HepG2 (cell line): ENCODE measurements around the gene RPL6. TPM values are rescaled to one million over a fixed set of nuclear protein-coding genes. Genes with fewer than 3 reads are reported as not detected.
"Not testable (repeated sequence)": the region's sequence is repeated elsewhere in the genome, so short reads cannot be mapped to it uniquely, and the experiment has no call there.

ENCODE experiments used
- ATAC-seq: fragments of 200-7000 bp; cut with Tn5 transposase; 3 replicates; pipeline ENCODE4 v1.9.1; 2020; ENCODE audit warnings: mild to moderate bottlenecking, moderate library complexity
- BruUV-seq: library from RNA; stranded (reverse); fragments of 400-500 nt; replicated peaks from 2 replicates; lab custom pipeline; 2021; lab: Mats Ljungman, UMichigan
- CTCF ChIA-PET: fragments of 300-600 bp; formaldehyde crosslinking; extraction: SDS; loops from one replicate; lab custom pipeline; 2021; ENCODE audit warnings: low total read pairs, inconsistent platforms, low intra/inter-chr PET ratio; lab: Yijun Ruan, JAX
- POLR2A ChIA-PET: fragments of 350-600 bp; sonication (Branson Sonifier 250); formaldehyde crosslinking; loops from one replicate; lab custom pipeline; 2020; ENCODE audit warnings: antibody characterized with exemption, inconsistent platforms; lab: Yijun Ruan, JAX
- DNase-seq: peaks from one replicate; pipeline ENCODE4 v3.0.0-alpha.2; 2015; ENCODE audit warnings: low spot score
- FAIRE-seq: peaks from 3 replicates; lab custom pipeline; 2011; peaks lifted over from hg19 to GRCh38; lab: Jason Lieb, UNC
- H2AFZ ChIP-seq: one replicate; pipeline ENCODE4 v1.6.1; 2011; ENCODE audit warnings: low read length, inconsistent platforms
- H3K27ac ChIP-seq: fragments of 300-600 bp; 3 replicates; pipeline ENCODE4 v1.8.0; 2011; ENCODE audit warnings: mixed run types, mild to moderate bottlenecking, mixed read lengths, low read length, inconsistent platforms; ENCODE audit not compliant: insufficient read depth; ENCODE audit errors: extremely low read length
- H3K27me3 ChIP-seq, 2 experiments: fragments of 200-600 bp in 1 of 2; 2 replicates in 1 of 2; 3 replicates in 1 of 2; pipeline versions ENCODE4 v1.6.0 to v1.8.0; 2011; ENCODE audit warnings: low read length in 2 of 2, mild to moderate bottlenecking in 2 of 2, moderate library complexity in 2 of 2, inconsistent platforms in 1 of 2; ENCODE audit not compliant: insufficient read depth in 2 of 2, control insufficient read depth in 1 of 2
- H3K36me3 ChIP-seq, 2 experiments: fragments of 200-600 bp in 1 of 2; replicated peaks in 1 of 2; 2 replicates in 1 of 2; 3 replicates in 1 of 2; pipeline versions ENCODE4 v1.5.1 to v1.8.0; 2011; ENCODE audit warnings: low read length in 2 of 2, inconsistent platforms in 1 of 2; ENCODE audit not compliant: insufficient read depth in 2 of 2, control insufficient read depth in 1 of 2
- H3K4me1 ChIP-seq: 2 replicates; pipeline ENCODE4 v1.5.1; 2012; ENCODE audit warnings: low read length, inconsistent platforms; ENCODE audit not compliant: insufficient read depth
- H3K4me2 ChIP-seq: 2 replicates; pipeline ENCODE4 v1.6.0; 2011; ENCODE audit warnings: low read depth, low read length, inconsistent platforms
- H3K4me3 ChIP-seq, 3 experiments: fragments of 200-600 bp in 1 of 3; sonication (generic), shearing (Covaris generic) in 1 of 3; replicated peaks in 1 of 3; 2 replicates each; pipeline ENCODE4 v1.5.1; 2011 to 2016; ENCODE audit warnings: low read length in 3 of 3, inconsistent platforms in 2 of 3, low read depth in 2 of 3, mild to moderate bottlenecking in 2 of 3, control low read depth in 1 of 3, mixed read lengths in 1 of 3; ENCODE audit not compliant: insufficient read depth in 1 of 3
- H3K79me2 ChIP-seq: one replicate; pipeline ENCODE4 v1.6.1; 2011; ENCODE audit warnings: low read length, inconsistent platforms; ENCODE audit not compliant: insufficient read depth
- H3K9ac ChIP-seq: 2 replicates; pipeline ENCODE4 v1.6.0; 2011; ENCODE audit warnings: mild to moderate bottlenecking, low read depth, low read length, inconsistent platforms; ENCODE audit not compliant: insufficient read depth
- H3K9me3 ChIP-seq: 2 replicates; pipeline ENCODE4 v1.5.1; 2012; ENCODE audit warnings: mild to moderate bottlenecking, low read length
- H4K20me1 ChIP-seq: 2 replicates; pipeline ENCODE4 v1.6.0; 2011; ENCODE audit warnings: inconsistent platforms, mild to moderate bottlenecking, low read length, moderate library complexity; ENCODE audit not compliant: insufficient read depth
- ERF ChIP-seq: IDR thresholded peaks from 2 replicates; pipeline ENCODE4 v1.6.1; 2018; ENCODE audit warnings: missing biosample characterization, missing genetic modification reagents
- MTF2 ChIP-seq: sonication (generic); formaldehyde crosslinking; IDR thresholded peaks from 2 replicates; pipeline ENCODE4 v1.5.0; 2020; ENCODE audit warnings: missing genetic modification reagents, borderline replicate concordance
- ZNF407 ChIP-seq: sonication (generic); formaldehyde crosslinking; IDR thresholded peaks from one replicate; pipeline ENCODE4 v1.5.1; 2020; ENCODE audit warnings: mild to moderate bottlenecking, missing genetic modification reagents; ENCODE audit errors: not compliant biosample characterization
- WGBS: methylation state at CpG from one replicate; pipeline ENCODE4 v1.1.6; 2017; ENCODE audit warnings: low lambda C conversion rate; 5-methylcytosine and 5-hydroxymethylcytosine counted together
- in situ Hi-C: cut with HindIII; loops from 2 replicates; pipeline ENCODE4 v1.10.0; 2017; ENCODE audit warnings: low pct_unique_long_range_greater_than_20kb; ENCODE audit not compliant: extremely low pct_ligation_motif_present
- intact Hi-C: fragments of 100-400 bp; cut with micrococcal nuclease; formaldehyde crosslinking; loops from one replicate; pipeline ENCODE4 v1.10.0; 2022; ENCODE audit not compliant: unreplicated experiment
- polyA plus RNA-seq, 8 experiments: library from polyadenylated mRNA; depleted of rRNA in 3 of 8; stranded (reverse) in 7 of 8; unstranded in 1 of 8; fragments of >200 nt; fragmentation: Illumina TruSeq in 4 of 8; extraction: Trizol in 4 of 8; gene quantifications; 2 replicates each; pipeline versions ENCODE4 v1.2.1 to v1.2.3, GENCODE V29; 2011 to 2016; ENCODE audit warnings: low read depth in 4 of 8, missing spikeins in 1 of 8, mixed read lengths in 1 of 8; ENCODE audit not compliant: insufficient read depth in 1 of 8
- total RNA-seq, 5 experiments: library from RNA; depleted of rRNA; stranded (reverse); fragments of >200 nt; fragmentation: Illumina TruSeq; extraction: Trizol; gene quantifications; 2 replicates each; pipeline ENCODE4 v1.2.3, GENCODE V29; 2016; ENCODE audit warnings: low read depth in 1 of 5

RPL6 gene
- total and polyA plus RNA-seq, 2 of the 13 experiments (the other 11 are each of a cell fraction or from before 2014, with no cell fraction given) = 1,551 to 1,719 TPM

- TF ChIP-seq ZNF407 (CRISPR knock-in tag) (no peak), ERF (CRISPR knock-in tag) (no peak), MTF2 (CRISPR knock-in tag) (no peak)
- TF ChIP-seq, all 625 proteins: peak for 0
These were observed 16.1 kb downstream of the RPL6 start (continued) for GRCh38 chr12:112393328-112393727.

GRCh38 chr12:112389922-112390654, 19.3 kb downstream of the RPL6 start:
- WGBS = 20% methylated on average over 3 of the region's 4 CpGs

More at GRCh38 chr12:112389922-112390654, 19.3 kb downstream of the RPL6 start:
- FAIRE-seq, H3K4me3 ChIP-seq, ATAC-seq, H3K9me3 ChIP-seq, H3K27ac ChIP-seq, H3K27me3 ChIP-seq, H3K9ac ChIP-seq, BruUV-seq, POLR2A ChIA-PET, H3K79me2 ChIP-seq, CTCF ChIA-PET, H3K36me3 ChIP-seq, H4K20me1 ChIP-seq, H3K4me2 ChIP-seq, DNase-seq, H2AFZ ChIP-seq: not testable (repeated sequence)
- H3K4me1 ChIP-seq = peaks cover 20% of the 10 kb centered on the region
- in situ Hi-C loops (loop anchor here (5.0 kb wide), 1 partner anchor 193 kb away; no protein-coding TSS in a partner anchor), intact Hi-C loops (loop anchor here (10.0 kb wide), 2 partner anchors 65 to 105 kb away; no protein-coding TSS in a partner anchor)
